HEK293 (cell line): ENCODE measurements around the gene MOB3C.
A peak's percentile ranks its signal among the peaks of the same experiment; 100 is the strongest.

ENCODE experiments used
- CTCF ChIA-PET: fragments of 350-600 bp; formaldehyde crosslinking; extraction: SDS; loops from one replicate; lab custom pipeline; 2021; ENCODE audit warnings: antibody characterized with exemption; lab: Yijun Ruan, JAX
- POLR2A ChIA-PET: fragments of 300-600 bp; formaldehyde crosslinking; extraction: SDS; loops from one replicate; lab custom pipeline; 2020; ENCODE audit warnings: antibody characterized with exemption, inconsistent platforms; lab: Yijun Ruan, JAX
- H3K27ac ChIP-seq: fragments of 200-500 bp; sonication (Bioruptor generic); 2 replicates; pipeline ENCODE4 v1.5.1; 2014; ENCODE audit warnings: low read depth, low read length, control low read depth, inconsistent platforms; ENCODE audit errors: extremely low read depth
- H3K36me3 ChIP-seq, 2 experiments: fragments of 200-500 bp in 1 of 2; sonication (Bioruptor generic) in 1 of 2; 1 replicate in 1 of 2; 2 replicates in 1 of 2; pipeline ENCODE4 v1.5.1; 2014 to 2017; ENCODE audit warnings: inconsistent platforms in 2 of 2, low read length in 2 of 2; ENCODE audit not compliant: control insufficient read depth in 2 of 2, insufficient read depth in 1 of 2
- H3K4me1 ChIP-seq: fragments of 200-500 bp; sonication (Bioruptor generic); 2 replicates; pipeline ENCODE4 v1.5.1; 2014; ENCODE audit warnings: mild to moderate bottlenecking, low read length, inconsistent platforms; ENCODE audit not compliant: control insufficient read depth, insufficient read depth
- H3K4me3 ChIP-seq: 2 replicates; pipeline ENCODE4 v1.5.1; 2011; ENCODE audit warnings: low read depth, mild to moderate bottlenecking, control low read depth, low read length, moderate library complexity
- H3K9me3 ChIP-seq: fragments of 200-500 bp; sonication (Bioruptor generic); 2 replicates; pipeline ENCODE4 v1.5.1; 2014; ENCODE audit warnings: low read depth, low read length, inconsistent platforms; ENCODE audit not compliant: control insufficient read depth, insufficient read depth
- BCL11A ChIP-seq: fragments of 450-650 bp; formaldehyde crosslinking; IDR thresholded peaks from 2 replicates; pipeline ENCODE4 v1.5.1; 2016; ENCODE audit warnings: low read depth, missing biosample characterization, missing genetic modification characterization
- EGR2 ChIP-seq: fragments of 450-650 bp; formaldehyde crosslinking; IDR thresholded peaks from 2 replicates; pipeline ENCODE4 v1.5.1; 2016; ENCODE audit warnings: low read depth, missing biosample characterization, missing genetic modification characterization
- HIC1 ChIP-seq: fragments of 450-650 bp; formaldehyde crosslinking; IDR thresholded peaks from 2 replicates; pipeline ENCODE4 v1.5.1; 2016; ENCODE audit warnings: missing biosample characterization, missing genetic modification characterization
- KLF8 ChIP-seq: fragments of 450-650 bp; formaldehyde crosslinking; IDR thresholded peaks from 2 replicates; pipeline ENCODE4 v1.5.1; 2016; ENCODE audit warnings: missing biosample characterization, missing genetic modification characterization
- ZBTB10 ChIP-seq: fragments of 450-650 bp; formaldehyde crosslinking; IDR thresholded peaks from 2 replicates; pipeline ENCODE4 v1.5.1; 2016; ENCODE audit warnings: missing biosample characterization, missing genetic modification characterization
- ZFHX2 ChIP-seq: fragments of 450-650 bp; formaldehyde crosslinking; conservative IDR thresholded peaks from 2 replicates; pipeline ENCODE4 v1.5.1; 2016; ENCODE audit warnings: missing biosample characterization, missing genetic modification characterization
- ZNF138 ChIP-seq: fragments of 450-650 bp; formaldehyde crosslinking; IDR thresholded peaks from 2 replicates; pipeline ENCODE4 v1.5.1; 2016; ENCODE audit warnings: missing biosample characterization, missing genetic modification characterization, borderline replicate concordance
- ZNF184 ChIP-seq: fragments of 450-650 bp; IDR thresholded peaks from 2 replicates; pipeline ENCODE4 v1.5.1; 2018; ENCODE audit warnings: missing biosample characterization, mild to moderate bottlenecking, missing genetic modification characterization
- ZNF248 ChIP-seq: fragments of 450-650 bp; formaldehyde crosslinking; IDR thresholded peaks from 2 replicates; pipeline ENCODE4 v1.5.1; 2017; ENCODE audit warnings: missing biosample characterization, missing genetic modification characterization
- ZNF510 ChIP-seq: fragments of 450-650 bp; formaldehyde crosslinking; IDR thresholded peaks from 2 replicates; pipeline ENCODE4 v1.5.1; 2018; ENCODE audit warnings: mild to moderate bottlenecking, missing genetic modification characterization, missing biosample characterization; ENCODE audit not compliant: insufficient replicate concordance
- ZNF600 ChIP-seq: fragments of 450-650 bp; formaldehyde crosslinking; IDR thresholded peaks from 2 replicates; pipeline ENCODE4 v1.5.1; 2016; ENCODE audit warnings: missing biosample characterization, missing genetic modification characterization
- ZNF621 ChIP-seq: fragments of 450-650 bp; formaldehyde crosslinking; IDR thresholded peaks from 2 replicates; pipeline ENCODE4 v1.5.1; 2017; ENCODE audit warnings: missing biosample characterization, missing genetic modification characterization
- ZNF624 ChIP-seq: fragments of 450-650 bp; formaldehyde crosslinking; IDR thresholded peaks from 2 replicates; pipeline ENCODE4 v1.5.1; 2017; ENCODE audit warnings: missing biosample characterization, missing genetic modification characterization
- ZNF654 ChIP-seq: fragments of 450-650 bp; formaldehyde crosslinking; IDR thresholded peaks from 2 replicates; pipeline ENCODE4 v1.5.1; 2016; ENCODE audit warnings: low read depth, missing biosample characterization, missing genetic modification characterization
- ZNF660 ChIP-seq: fragments of 450-650 bp; IDR thresholded peaks from 2 replicates; pipeline ENCODE4 v1.5.1; 2018; ENCODE audit warnings: missing biosample characterization, mild to moderate bottlenecking, missing genetic modification characterization
- ZNF692 ChIP-seq: fragments of 450-650 bp; formaldehyde crosslinking; IDR thresholded peaks from 2 replicates; pipeline ENCODE4 v1.5.1; 2016; ENCODE audit warnings: missing biosample characterization, missing genetic modification characterization
- ZNF747 ChIP-seq: fragments of 450-650 bp; formaldehyde crosslinking; IDR thresholded peaks from 2 replicates; pipeline ENCODE4 v1.5.1; 2016; ENCODE audit warnings: missing biosample characterization, missing genetic modification characterization
- ZNF777 ChIP-seq: fragments of 450-650 bp; formaldehyde crosslinking; IDR thresholded peaks from 2 replicates; pipeline ENCODE4 v1.5.1; 2017; ENCODE audit warnings: missing biosample characterization, missing genetic modification characterization, borderline replicate concordance
- ZSCAN16 ChIP-seq: fragments of 450-650 bp; formaldehyde crosslinking; IDR thresholded peaks from 2 replicates; pipeline ENCODE4 v1.5.1; 2016; ENCODE audit warnings: missing biosample characterization, missing genetic modification characterization
- ZSCAN18 ChIP-seq: fragments of 450-650 bp; formaldehyde crosslinking; IDR thresholded peaks from 2 replicates; pipeline ENCODE4 v1.5.1; 2016; ENCODE audit warnings: missing biosample characterization, missing genetic modification characterization
- ZSCAN30 ChIP-seq: fragments of 450-650 bp; IDR thresholded peaks from 2 replicates; pipeline ENCODE4 v1.5.1; 2018; ENCODE audit warnings: missing biosample characterization, mild to moderate bottlenecking, missing genetic modification characterization, moderate library complexity

MOB3C gene

DNA sequence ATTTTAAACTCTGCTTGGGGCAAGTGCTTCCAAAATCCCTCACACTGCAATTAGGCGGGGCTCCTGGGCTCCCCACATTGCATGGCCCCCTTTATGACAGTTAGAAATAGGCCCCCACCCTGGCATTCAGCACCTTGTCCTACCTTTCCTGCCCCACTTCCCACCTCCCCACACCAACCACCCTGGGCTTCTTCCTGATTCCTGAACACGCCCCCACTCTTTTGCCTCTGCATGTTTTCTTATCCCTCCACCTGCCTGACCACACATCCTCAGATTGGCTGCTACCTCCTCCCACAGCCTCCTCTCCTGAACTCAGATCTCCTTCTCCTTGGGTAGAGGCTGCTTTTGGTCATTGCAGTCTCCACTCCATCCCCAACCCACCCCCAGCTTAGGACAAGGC, 1.5 kb downstream of the MOB3C start:
- Histone ChIP-seq H3K4me1 (no peaks in the 10 kb centered on the region), H3K27ac (no peak overlapping the region), H3K9me3 (no peaks in the 10 kb centered on the region), H3K4me3 (no peak overlapping the region), H3K36me3 (no peaks in the 10 kb centered on the region)
- CTCF ChIA-PET: no interaction called here
- TF ChIP-seq EGR2 (tag by site-specific recombination) (peak; percentile 87), ZSCAN18 (tag by site-specific recombination) (no peak), ZFHX2 (tag by site-specific recombination) (peak; percentile 61)
- POLR2A ChIA-PET: interaction anchor here (8.9 kb wide), 1 partner anchor 11 kb away, joined by 77 read pairs; the partner anchor contains the start of gene MKNK1

- CTCF ChIA-PET: interaction anchor here (1.2 kb wide), 1 partner anchor 10 kb away, joined by 5 read pairs; no protein-coding TSS in a partner anchor
- no peaks in the 10 kb centered on the region for H3K36me3 ChIP-seq
- H3K9me3 ChIP-seq: no peaks in the 10 kb centered on the region
- POLR2A ChIA-PET: interaction anchor here (8.9 kb wide), 1 partner anchor 10 kb away, joined by 77 read pairs; the partner anchor contains the start of gene MKNK1
- TF ChIP-seq KLF8: no peak
- TF ChIP-seq ZSCAN16 (tag by site-specific recombination): no peak
- no peak for TF ChIP-seq ZNF747 (tag by site-specific recombination)
- no peak for TF ChIP-seq ZNF660 (tag by site-specific recombination)
- no peak for TF ChIP-seq ZNF621 (tag by site-specific recombination)
- TF ChIP-seq ZNF600 (tag by site-specific recombination): no peak
- TF ChIP-seq ZNF138 (tag by site-specific recombination): no peak
- no peak for TF ChIP-seq ZBTB10
- no peak for TF ChIP-seq ZNF624 (tag by site-specific recombination)
- no peak for TF ChIP-seq ZNF510 (tag by site-specific recombination)
- TF ChIP-seq ZNF184: no peak
- no peak for TF ChIP-seq ZSCAN30
- no peak for TF ChIP-seq ZNF692 (tag by site-specific recombination)
- TF ChIP-seq ZNF248: no peak
- TF ChIP-seq HIC1 (tag by site-specific recombination): no peak
- TF ChIP-seq BCL11A (tag by site-specific recombination): no peak
- no peak for TF ChIP-seq ZNF654
- no peak for TF ChIP-seq ZNF777 (tag by site-specific recombination)
- no peak overlapping the region for H3K27ac ChIP-seq
- no peak overlapping the region for H3K4me3 ChIP-seq
- H3K4me1 ChIP-seq: no peaks in the 10 kb centered on the region
These were observed 2.0 kb downstream of the MOB3C start for GRCh38 chr1:46614604-46614984.
